ENCODE measurements around the gene KIF5A.
"Not testable (repeated sequence)": the region's sequence is repeated elsewhere in the genome, so short reads cannot be mapped to it uniquely, and the experiment has no call there.

The KIF5A gene

DNA sequence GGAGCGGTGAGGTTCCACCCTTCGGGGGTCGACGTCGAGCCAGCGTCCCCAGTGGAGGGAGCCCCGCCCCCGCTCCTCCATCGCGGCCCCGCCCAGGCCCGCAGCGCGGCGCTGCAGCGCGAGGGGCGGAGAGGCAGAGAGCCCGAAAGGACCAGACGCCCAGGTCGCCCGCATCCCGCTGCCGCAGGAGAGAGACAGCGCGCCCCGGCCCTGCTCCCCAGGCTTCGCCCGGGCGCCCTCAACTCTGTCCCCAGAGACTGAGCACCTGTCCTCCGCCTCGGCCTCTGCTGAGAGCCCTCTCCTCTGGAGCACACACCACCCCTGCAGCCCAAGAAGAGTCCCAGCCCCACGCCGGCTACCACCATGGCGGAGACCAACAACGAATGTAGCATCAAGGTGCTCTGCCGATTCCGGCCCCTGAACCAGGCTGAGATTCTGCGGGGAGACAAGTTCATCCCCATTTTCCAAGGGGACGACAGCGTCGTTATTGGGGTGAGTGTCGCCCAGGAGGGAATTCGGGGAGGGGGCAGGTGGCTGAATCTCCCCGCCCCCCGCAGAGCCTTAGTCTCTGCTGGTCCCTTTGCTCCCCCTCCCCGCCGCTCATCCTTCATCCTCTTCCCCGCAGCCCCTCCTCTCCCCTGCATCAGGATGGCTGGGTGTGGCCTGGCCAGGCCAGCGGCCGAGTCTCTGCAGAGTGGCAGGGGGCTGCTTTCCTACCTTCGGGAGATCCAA, at the start of gene KIF5A:
KIF5A (plus strand) TSS at position 136 of the 732 bp plus-strand sequence; CDS start at position 364, 228 bp downstream.
- DNase-seq = peak; percentile 58

GRCh38 chr12:57500213-57500612, 49.6 kb upstream of the KIF5A start:
- DNase-seq = no peak

DNA sequence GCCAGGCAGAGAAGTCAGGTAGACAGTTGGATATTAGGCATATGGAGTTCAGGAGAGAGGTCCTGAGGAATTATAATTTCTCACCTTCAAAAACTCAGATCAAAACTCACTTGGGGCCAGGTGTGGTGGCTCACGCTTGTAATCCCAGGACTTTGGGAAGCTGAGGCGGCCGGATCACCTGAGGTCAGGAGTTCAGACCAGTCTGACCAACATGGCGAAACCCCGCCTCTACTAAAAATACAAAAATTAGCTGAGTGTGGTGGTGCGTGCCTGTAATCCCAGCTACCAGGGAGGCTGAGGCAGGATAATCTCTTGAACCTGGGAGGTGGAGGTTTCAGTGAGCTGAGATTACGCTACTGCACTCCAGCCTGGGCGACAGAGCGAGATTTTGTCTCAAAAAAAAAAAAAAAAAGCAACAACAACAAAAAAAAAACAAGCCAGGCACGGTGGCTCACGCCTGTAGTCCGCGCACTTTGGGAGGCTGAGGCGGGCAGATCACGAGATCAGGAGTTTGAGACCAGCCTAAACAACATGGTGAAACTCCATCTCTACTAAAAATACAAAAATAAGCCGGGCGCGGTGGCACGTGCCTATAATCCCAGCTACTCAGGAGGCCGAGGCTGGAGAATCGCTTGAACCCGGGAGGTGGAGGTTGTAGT, 47.4 kb upstream of the KIF5A start:
- DNase-seq = not testable (repeated sequence)

GRCh38 chr12:57506541-57506940, 43.3 kb upstream of the KIF5A start:
- DNase-seq = not testable (repeated sequence)

- DNase-seq = not testable (repeated sequence)
These were observed 42.0 kb upstream of the KIF5A start for GRCh38 chr12:57507796-57508195.

GRCh38 chr12:57511161-57511560, 38.7 kb upstream of the KIF5A start:
- no peak for DNase-seq

DNA sequence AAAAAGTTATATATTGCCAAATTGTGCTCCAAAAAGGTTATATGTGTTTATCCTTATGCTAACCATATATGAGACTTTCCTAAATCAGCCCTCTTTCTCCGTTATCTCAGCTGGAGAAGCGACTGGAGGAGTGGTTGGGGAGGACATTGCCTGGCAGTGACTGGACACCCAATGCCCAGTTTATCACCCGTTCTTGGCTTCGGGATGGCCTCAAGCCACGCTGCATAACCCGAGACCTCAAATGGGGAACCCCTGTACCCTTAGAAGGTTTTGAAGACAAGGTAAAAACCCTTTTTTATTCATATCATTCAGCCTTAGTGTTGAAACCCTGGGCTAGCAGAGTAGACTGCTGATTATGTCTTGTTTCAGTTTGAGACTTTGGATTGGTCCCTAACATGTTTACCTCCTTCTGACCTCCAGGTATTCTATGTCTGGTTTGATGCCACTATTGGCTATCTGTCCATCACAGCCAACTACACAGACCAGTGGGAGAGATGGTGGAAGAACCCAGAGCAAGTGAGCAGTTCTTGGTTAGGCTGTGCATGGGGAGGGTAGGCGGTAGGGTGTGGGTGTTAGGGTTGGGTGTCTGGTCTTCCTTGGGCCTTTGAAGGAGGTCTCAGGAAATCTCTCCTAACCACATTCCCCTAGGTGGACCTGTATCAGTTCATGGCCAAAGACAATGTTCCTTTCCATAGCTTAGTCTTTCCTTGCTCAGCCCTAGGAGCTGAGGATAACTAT, 38.1 kb upstream of the KIF5A start:
- no peak for DNase-seq

GRCh38 chr12:57512665-57513064, 37.2 kb upstream of the KIF5A start:
- DNase-seq = no peak

- no peak for DNase-seq
These were observed 36.6 kb upstream of the KIF5A start for GRCh38 chr12:57513266-57513665.

GRCh38 chr12:57513677-57514076, 36.2 kb upstream of the KIF5A start:
- DNase-seq = not testable (repeated sequence)

- not testable (repeated sequence) for DNase-seq
These were observed 35.6 kb upstream of the KIF5A start for GRCh38 chr12:57514246-57514645.

DNA sequence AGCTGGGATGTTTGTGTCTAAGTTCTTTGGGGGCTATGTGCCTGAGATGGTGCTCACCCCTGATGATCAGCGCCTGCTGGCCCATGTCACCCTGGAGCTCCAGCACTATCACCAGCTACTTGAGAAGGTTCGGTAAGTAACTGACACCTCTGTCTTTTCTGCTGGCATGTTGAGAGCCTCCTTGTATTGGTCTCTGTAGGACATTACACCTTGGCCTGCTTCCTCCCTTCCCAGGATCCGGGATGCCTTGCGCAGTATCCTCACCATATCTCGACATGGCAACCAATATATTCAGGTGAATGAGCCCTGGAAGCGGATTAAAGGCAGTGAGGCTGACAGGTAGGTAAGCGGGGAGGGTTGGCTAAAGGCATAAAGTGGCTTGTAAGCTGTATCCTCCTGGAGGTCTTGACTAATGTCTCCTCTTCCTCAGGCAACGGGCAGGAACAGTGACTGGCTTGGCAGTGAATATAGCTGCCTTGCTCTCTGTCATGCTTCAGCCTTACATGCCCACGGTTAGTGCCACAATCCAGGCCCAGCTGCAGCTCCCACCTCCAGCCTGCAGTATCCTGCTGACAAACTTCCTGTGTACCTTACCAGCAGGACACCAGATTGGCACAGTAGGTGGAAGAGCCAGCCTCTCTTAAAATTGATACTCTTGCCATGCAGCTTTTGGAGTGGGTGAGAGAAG, 35.0 kb upstream of the KIF5A start:
- DNase-seq = no peak

GRCh38 chr12:57515408-57515933, 34.4 kb upstream of the KIF5A start:
- DNase-seq = no peak

DNA sequence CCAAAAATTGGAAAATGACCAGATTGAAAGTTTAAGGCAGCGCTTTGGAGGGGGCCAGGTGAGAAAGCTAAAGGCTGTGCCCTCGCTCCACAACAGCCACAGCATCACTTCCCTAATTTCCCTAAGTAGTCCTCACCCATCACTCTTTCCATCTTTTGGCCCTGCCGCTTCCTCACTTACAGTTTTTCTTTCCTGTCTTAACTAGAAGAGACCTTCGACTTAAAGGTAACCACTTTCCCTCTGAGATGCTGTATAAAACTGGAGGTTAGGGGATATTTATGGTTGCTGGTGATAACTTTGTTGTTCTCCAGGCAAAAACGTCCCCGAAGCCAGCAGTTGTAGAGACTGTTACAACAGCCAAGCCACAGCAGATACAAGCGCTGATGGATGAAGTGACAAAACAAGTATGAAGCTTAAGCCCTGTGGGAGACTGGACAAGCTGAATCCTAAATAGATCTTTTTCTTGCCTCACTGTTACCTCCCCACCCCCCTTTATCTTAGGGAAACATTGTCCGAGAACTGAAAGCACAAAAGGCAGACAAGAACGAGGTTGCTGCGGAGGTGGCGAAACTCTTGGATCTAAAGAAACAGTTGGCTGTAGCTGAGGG, 33.8 kb upstream of the KIF5A start:
- DNase-seq = no peak

- no peak for DNase-seq
These were observed 33.2 kb upstream of the KIF5A start for GRCh38 chr12:57516617-57517153.

- no peak for DNase-seq
These were observed 32.7 kb upstream of the KIF5A start for GRCh38 chr12:57517187-57517586.

- not testable (repeated sequence) for DNase-seq
These were observed 32.1 kb upstream of the KIF5A start for GRCh38 chr12:57517718-57518117.

GRCh38 chr12:57518176-57518919, 31.5 kb upstream of the KIF5A start:
- no peak for DNase-seq

DNA sequence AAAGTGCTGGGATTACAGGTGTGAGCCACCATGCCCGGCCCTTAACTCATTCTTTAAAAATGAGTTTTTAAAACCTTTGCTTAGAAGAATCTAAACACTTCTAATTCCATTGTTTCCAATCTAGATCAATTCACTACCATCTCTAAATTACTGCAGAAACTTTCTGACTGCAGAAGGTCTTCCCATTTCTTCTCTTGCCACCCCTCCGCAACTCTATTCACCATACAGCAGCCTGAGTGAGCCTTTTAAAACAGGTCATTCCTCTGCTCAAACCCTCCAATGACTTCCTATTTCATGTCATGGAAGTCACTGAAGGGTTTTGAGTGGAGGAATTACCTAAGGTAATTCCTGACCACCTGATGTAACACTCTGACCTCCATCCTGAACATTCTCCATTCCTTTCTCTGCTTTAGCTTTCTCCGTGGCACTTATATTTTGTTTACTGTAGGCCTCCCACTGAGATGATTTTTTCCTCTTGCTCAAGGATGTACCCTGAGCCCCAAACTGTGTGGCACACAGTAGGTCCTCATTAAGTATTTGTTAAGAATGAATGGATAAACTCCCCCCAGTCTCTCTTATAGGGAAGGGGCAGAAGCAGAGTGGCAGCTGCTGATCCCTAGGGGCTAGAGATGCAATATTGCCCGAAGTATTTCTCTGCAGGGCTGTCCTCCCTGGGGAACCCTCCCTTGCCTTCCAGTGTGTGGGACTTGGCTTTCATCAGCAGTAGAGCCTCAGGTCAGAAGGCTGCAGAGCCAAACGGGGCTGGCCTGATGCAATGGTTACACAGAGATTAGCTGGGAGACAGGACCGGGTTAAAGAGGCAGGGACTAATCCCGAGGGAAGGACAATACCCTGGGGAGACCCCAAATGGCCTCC, 30.7 kb upstream of the KIF5A start:
- peak; percentile 21 for DNase-seq

GRCh38 chr12:57519796-57520052, 30.1 kb upstream of the KIF5A start:
- DNase-seq = no peak
